B cell (primary cell): Measurements from ENCODE around the gene CAPZA2.

Source experiments
- EZH2 ChIP-seq: IDR thresholded peaks from 2 replicates; pipeline ENCODE4 v1.6.1; 2012; ENCODE audit warnings: borderline replicate concordance, low read depth, mild to moderate bottlenecking, moderate library complexity, low read length; ENCODE audit not compliant: insufficient read depth, poor library complexity, severe bottlenecking
- TF ChIP-seq, protein P1 (sequence below): fragments of 200-600 bp; IDR thresholded peaks from one replicate; pipeline ENCODE4 v1.8.0; 2022; ENCODE audit warnings: antibody characterized with exemption, mild to moderate bottlenecking

DNA sequence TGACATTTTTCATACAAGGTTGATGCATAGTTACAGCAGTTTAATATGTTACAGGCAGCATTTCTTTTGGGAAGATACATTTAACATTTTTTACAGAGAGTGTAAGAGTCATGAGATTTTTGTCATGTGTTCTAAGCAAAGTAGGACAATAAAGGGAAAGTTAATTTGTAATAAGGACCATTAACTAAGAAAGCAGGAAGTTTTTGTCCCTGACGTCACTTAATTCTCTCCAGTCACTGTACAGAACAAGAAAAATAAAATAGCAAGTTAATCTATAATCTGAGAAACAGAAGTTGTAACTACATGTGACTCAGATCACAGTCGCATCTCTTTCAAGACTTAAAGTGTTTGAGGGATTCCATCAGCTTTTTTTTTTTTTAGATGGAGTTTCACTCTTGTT, 49.5 kb upstream of the CAPZA2 start:
- TF ChIP-seq, protein P1, sequence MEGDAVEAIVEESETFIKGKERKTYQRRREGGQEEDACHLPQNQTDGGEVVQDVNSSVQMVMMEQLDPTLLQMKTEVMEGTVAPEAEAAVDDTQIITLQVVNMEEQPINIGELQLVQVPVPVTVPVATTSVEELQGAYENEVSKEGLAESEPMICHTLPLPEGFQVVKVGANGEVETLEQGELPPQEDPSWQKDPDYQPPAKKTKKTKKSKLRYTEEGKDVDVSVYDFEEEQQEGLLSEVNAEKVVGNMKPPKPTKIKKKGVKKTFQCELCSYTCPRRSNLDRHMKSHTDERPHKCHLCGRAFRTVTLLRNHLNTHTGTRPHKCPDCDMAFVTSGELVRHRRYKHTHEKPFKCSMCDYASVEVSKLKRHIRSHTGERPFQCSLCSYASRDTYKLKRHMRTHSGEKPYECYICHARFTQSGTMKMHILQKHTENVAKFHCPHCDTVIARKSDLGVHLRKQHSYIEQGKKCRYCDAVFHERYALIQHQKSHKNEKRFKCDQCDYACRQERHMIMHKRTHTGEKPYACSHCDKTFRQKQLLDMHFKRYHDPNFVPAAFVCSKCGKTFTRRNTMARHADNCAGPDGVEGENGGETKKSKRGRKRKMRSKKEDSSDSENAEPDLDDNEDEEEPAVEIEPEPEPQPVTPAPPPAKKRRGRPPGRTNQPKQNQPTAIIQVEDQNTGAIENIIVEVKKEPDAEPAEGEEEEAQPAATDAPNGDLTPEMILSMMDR = no peak
- TF ChIP-seq EZH2 = no peak
